Kidney epithelial cell (primary cell): Measurements from ENCODE around the gene CSRNP3. TPM values are rescaled to one million over a fixed set of nuclear protein-coding genes. Genes with fewer than 3 reads are reported as not detected.

Source experiments
- DNase-seq: peaks from one replicate; pipeline ENCODE4 v3.0.0-alpha.2; 2010; ENCODE audit warnings: low read depth
- H3K27me3 ChIP-seq: 2 replicates; pipeline ENCODE4 v1.6.0; 2011; ENCODE audit warnings: low read length; ENCODE audit not compliant: control insufficient read depth, insufficient read depth
- H3K36me3 ChIP-seq: 2 replicates; pipeline ENCODE4 v1.5.1; 2011; ENCODE audit warnings: low read length; ENCODE audit not compliant: control insufficient read depth, insufficient read depth
- H3K4me3 ChIP-seq: 2 replicates; pipeline ENCODE4 v1.5.1; 2011; ENCODE audit warnings: low read depth, mild to moderate bottlenecking, control low read depth, low read length
- total RNA-seq: library from RNA; depleted of rRNA; stranded (reverse); fragments of >200 nt; gene quantifications from 2 replicates; pipeline ENCODE4 v1.2.3, GENCODE V29; 2015
- TF ChIP-seq, protein P1 (sequence below): IDR thresholded peaks from 2 replicates; pipeline ENCODE4 v1.5.1; 2011; ENCODE audit warnings: mild to moderate bottlenecking, moderate library complexity, low read length, control low read depth, inconsistent platforms; ENCODE audit not compliant: insufficient read depth, poor library complexity, severe bottlenecking

The CSRNP3 gene
- total RNA-seq, 1 donor from 2014 or later: 1.6 TPM

DNA sequence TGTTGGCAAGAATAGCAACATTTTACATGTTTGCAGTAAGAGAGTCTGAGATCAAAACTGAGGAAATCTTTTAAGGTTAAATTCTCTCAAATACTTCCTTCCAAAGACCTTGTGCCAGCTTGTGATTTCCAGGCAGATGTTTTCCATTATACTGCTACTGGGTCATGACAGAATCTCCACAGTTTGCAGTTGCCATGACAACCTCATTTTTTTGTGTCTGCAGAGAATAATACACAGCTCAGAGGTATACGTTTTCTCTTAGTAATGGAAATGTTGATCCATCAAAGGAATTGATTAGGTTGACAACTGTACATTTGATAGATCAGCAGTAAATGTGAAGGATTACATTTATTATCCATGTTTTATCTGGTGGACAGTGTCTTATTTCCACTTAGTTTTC is 29.1 kb upstream of the CSRNP3 start:
- TF ChIP-seq, protein P1, sequence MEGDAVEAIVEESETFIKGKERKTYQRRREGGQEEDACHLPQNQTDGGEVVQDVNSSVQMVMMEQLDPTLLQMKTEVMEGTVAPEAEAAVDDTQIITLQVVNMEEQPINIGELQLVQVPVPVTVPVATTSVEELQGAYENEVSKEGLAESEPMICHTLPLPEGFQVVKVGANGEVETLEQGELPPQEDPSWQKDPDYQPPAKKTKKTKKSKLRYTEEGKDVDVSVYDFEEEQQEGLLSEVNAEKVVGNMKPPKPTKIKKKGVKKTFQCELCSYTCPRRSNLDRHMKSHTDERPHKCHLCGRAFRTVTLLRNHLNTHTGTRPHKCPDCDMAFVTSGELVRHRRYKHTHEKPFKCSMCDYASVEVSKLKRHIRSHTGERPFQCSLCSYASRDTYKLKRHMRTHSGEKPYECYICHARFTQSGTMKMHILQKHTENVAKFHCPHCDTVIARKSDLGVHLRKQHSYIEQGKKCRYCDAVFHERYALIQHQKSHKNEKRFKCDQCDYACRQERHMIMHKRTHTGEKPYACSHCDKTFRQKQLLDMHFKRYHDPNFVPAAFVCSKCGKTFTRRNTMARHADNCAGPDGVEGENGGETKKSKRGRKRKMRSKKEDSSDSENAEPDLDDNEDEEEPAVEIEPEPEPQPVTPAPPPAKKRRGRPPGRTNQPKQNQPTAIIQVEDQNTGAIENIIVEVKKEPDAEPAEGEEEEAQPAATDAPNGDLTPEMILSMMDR: no peak
- no peak for DNase-seq
- H3K27me3 ChIP-seq: no peaks in the 10 kb centered on the region
- no peak overlapping the region for H3K4me3 ChIP-seq
- H3K36me3 ChIP-seq: no peaks in the 10 kb centered on the region

DNA sequence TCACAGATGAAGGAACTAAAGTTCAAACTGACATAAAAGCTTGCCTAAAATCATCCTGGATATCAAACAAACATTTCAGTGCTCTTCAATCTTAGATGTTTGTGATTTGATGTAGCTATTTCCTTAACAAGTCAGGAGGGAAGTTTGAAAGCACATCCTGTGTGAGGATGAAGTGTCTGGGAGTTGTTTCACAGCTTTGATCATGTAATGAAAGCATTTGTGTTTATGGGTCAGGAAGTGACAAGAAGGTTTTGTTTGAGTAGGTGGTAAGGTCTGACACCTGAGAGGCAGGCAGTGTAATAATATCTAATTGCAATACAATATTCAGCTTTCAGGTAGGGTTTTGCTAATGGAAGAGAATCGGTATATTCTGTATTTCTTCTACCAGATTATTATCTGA is 26.0 kb upstream of the CSRNP3 start:
- DNase-seq: no peak
- no peak overlapping the region for H3K4me3 ChIP-seq
- H3K27me3 ChIP-seq: no peaks in the 10 kb centered on the region
- no peaks in the 10 kb centered on the region for H3K36me3 ChIP-seq
- TF ChIP-seq, protein P1: no peak

DNA sequence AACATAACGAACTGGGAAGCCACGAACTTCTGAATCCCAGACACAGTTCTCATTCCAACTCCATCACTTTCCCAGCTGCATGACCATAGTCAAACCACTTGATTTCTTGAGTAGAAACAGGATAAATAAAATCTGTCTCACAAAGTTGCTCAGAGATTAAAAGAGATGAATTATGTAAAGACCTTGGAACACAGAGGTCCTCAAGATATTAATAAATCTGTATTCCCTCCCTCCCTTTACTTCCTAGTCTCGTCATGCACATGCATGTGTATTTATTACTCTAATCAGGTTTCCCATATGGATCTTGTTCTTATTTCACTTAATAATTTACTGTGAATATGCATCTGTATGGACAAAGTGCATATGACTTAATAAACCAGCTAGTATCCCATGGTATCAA is 21.1 kb upstream of the CSRNP3 start:
- Histone ChIP-seq H3K27me3 (no peaks in the 10 kb centered on the region), H3K4me3 (no peak overlapping the region), H3K36me3 (no peaks in the 10 kb centered on the region)
- TF ChIP-seq, protein P1: no peak
- no peak for DNase-seq

DNA sequence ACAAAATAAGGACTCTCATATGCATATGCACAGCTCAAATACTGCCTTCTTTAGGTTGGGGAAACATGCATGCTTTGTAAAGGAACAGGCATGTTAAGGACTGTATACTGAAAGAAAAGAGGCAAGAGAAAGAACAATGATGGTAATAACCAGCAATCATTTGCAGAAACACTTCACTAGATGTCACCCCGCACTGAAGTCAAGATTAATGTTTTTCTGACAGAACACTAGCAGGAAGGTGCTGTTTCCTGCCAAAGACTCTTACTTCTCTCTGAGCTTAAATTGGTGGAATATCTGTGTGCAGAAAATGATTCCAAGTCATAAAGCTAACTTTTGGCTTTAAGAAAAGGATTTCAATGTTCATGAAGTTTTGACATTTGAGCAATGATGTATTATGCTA is 19.3 kb upstream of the CSRNP3 start:
- H3K4me3 ChIP-seq: no peak overlapping the region
- TF ChIP-seq, protein P1: no peak

DNA sequence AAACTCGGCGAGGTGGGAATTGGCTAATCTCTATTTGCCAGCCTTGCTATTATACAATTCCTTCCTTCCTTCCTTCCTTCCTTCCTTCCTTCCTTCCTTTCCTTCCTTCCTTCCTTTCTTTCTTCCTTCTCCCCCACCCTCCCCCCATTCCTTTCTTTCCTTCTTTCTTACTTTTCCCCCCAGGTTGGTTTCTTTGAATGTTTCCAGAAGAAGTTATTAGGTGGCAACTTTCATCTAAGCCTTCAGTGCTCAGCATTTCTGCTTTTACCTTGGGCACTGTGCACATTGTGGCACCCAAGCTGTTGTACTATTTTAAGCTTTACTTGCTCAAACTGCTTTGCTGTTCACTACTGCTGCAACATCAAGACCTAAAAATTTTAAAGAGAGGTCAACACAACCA is 17.2 kb upstream of the CSRNP3 start:
- Histone ChIP-seq H3K36me3 (no peaks in the 10 kb centered on the region), H3K4me3 (no peak overlapping the region), H3K27me3 (no peaks in the 10 kb centered on the region)
- TF ChIP-seq, protein P1: no peak
- DNase-seq: no peak

More for the DNA sequence above, 19.3 kb upstream of the CSRNP3 start:
- no peak for DNase-seq
- Histone ChIP-seq H3K27me3 (no peaks in the 10 kb centered on the region), H3K36me3 (no peaks in the 10 kb centered on the region)

DNA sequence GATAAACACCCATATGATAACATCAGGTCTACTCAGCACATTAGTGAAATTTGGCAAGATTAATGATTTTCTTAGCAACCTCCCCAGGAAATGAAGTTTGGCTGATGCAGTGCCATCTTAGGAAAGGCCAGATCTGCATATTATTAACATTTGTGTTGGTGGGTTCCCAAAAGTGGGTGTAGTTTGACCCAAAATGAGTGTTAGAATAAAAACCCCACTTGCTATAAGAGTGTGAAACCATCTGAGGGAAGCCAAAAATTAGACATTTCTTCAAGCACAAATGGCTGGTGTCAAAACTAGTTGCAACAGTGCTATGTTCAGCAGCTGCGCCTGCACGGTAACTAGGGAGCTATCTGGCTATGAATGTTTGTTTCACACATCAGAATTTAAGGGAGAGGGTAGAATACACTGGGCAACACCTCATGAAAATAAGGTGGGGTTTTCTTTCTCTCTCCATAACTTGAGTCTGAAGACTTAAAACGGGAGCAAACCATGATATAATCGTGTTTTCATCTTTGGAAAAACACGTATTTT is 15.9 kb upstream of the CSRNP3 start:
- no peak overlapping the region for H3K4me3 ChIP-seq
- TF ChIP-seq, protein P1: no peak
- DNase-seq: no peak

More for the DNA sequence above, 15.9 kb upstream of the CSRNP3 start:
- Histone ChIP-seq H3K27me3 (no peaks in the 10 kb centered on the region), H3K36me3 (no peaks in the 10 kb centered on the region)
